HuH-7.5 (cell line): Measurements from ENCODE around the gene AMPD3.

Source experiments
- DNase-seq: peaks from one replicate; pipeline ENCODE4 v3.0.0; 2011; ENCODE audit warnings: low spot score

AMPD3 gene

DNA sequence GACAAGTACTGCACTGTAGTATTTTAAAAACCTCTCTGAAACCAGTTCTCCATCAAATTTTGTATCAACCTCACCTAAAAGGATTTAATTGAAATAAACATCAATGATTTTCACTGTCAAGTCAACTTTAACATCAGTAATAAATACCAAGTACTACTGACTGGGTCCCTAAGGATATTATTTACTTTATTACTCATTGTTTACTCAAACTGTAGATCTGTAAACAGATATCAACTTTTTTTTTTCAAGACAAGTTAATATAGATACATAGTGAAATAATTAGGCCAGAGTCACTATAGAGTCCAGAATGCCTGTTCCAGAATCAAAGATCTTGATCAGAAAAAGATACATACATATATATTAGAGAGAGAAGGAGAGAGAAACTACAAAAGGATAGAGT lies 84.3 kb downstream of the AMPD3 start:
- DNase-seq = no peak

DNA sequence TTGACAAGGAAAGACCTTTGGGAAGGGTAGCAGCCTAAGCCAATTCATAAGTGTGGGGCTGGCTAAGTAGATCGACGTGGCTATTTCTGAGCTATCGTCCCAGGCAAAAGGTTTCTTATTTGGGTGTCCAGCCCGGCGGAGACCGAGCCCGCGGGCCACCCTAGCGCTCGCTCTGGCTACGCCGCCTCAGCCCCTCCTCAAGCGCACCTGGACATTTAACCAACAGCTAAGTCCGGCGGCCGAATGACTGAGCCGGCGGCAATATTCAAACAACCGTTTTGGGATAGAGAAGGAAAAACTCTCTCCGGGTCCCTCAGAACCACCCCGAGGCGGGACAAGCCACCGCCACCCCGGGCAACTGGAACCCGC lies 85.5 kb downstream of the AMPD3 start:
- peak; percentile 13 for DNase-seq

- peak; percentile 82 for DNase-seq
These were observed 86.0 kb downstream of the AMPD3 start, which contains the start of gene RNF141 for GRCh38 chr11:10540915-10541560. RNF141 (minus strand) TSS chr11:10541187; CDS start chr11:10534158, 7,029 bp downstream.

DNA sequence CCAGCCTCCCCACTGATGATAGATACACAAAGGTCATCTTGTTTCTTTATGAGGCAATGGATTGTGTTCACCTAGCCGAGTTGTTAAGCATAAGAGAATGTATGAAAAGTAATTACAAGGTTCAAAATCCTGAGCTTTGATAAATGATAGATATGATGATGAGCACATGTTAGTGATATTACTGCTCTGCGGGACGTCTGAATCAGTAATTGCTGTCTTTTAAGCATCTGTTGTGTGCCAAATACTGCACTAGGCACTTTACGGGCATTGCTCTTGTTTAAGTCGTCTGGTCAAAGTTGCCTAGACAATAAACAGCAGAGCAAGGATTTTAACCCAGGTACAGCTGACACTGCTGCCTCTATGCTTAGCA lies 86.5 kb downstream of the AMPD3 start:
- no peak for DNase-seq

DNA sequence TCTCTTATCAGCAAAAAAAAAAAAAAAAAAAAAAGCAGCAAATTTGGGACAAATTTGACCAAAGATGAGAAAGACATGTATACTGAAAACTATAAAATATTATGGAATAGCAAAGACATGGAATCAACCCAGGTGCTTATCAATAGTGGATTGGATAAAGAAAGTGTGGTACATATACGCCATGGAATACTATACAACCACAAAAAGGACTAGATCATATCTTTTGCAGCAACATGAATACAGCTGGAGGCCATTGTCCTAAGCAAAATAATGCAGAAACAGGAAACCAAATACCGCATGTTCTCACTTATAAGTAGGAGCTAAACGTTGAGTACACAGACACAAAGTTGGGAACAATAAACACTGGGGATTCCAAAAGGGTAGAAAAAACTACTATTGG lies 87.7 kb downstream of the AMPD3 start:
- DNase-seq = no peak

DNA sequence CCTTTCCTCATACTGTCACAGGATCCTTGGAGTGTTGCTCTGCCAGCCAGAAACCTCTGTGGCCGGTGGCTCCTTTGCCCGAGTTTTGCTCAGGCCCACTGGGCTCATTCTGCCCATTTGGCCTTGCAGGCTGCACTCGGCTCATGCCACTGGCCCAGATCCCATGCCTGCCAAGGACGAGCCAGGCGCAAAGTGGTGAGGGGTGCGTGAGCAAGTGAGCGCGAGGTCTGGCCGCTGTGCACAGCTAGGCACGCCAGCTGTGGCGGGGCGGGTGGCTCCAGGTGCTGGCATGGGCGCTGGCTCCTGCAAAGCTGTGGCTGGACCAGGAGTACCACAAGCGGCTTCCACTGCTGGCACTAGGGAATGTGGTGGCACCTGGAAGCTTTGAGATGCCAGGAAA lies 88.7 kb downstream of the AMPD3 start:
- DNase-seq = no peak

DNA sequence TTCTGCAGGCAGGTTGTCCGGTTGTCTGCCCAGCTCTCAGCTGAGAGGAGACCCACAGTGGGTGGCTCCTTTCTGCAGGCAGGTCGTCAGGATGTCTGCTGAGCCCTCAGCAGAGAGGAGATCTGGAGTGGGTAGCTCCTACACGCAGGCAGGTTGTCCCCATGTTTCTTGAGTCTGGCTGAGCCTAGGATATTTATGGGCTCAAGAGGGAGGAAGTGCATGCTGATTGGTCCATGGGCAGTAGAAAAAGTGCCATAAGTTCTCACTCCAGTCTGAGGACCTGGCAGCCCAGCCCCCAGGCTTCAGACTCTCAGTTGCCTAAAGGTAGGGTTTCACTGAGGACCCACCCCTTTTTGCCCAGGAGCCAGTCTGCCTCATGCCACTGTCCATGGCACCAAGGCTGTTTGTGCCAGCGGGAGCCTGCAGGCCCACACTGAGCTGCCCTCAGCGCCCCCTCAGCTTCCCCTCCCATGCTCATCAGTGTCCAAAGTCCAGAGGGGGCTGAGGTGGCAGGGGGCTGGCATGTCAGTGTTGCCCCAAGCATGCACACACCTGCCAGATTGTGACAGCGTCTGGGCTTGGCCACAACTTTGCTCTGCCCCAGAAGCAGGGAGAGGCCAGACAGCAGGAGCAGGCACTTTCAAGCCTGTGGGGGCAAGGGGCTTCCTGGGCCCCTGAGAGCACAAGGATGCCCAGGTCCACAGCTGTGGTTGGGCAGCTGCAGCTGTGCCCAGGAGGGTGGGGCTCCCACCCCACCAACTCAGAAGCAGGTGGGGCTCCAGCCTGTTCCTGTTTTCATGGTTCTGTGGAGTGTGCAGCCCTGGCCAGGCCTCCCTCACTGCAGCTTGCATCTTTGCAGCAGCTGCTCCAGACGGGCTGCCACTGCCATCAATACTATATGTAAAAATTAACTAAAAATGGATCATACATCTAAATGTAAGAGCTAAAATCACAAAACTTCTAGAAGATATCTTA lies 89.7 kb downstream of the AMPD3 start:
- no peak for DNase-seq

DNA sequence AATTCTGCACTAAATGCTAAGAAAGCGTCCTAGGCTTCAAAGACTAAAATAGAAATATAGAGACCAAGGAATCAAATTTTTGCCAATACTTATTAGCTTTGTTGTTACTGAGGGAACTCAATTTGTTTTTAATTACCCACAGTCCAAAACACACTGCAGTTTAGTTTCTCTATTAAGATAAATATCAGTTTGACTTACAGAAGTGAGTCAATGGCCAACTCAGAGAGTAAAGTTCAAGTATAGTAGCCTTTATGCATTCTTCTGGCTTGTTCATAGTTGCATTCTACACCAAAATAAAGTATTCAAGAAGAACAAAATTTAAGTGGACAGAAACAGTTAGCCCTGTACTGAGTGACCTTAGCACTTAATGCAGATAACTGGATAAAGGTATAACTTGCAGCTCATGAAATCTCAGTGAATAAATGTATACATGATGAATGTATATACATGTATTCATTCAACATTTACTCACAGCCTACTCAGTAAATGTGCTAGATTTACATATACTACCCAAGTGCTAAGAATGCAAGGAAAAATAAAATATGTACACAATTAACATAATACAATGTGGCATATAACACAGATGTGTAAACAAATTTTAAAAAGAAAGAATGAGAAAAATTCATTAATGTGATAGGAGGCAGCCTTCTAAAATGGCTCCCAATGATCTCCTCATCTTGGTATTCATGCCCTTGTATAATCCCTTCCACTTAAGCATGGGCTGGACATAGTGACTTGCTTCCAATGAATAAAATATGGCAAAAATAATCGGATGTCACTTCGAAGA lies 95.6 kb downstream of the AMPD3 start:
- no peak for DNase-seq

DNA sequence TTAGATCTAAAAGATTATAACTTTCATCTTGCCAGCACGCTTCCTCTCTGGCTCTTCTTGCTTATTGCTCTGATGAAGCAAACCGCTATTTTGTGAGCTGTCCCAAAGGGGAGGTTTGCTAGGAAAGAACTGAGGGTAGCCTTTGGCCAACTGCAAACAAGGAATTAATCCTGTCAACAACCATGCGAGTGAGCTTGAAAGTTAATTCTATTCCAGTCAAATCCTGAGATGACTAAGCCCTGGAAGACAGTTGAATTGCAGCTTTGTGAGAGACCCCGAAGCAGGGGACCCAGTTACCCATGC lies 96.2 kb downstream of the AMPD3 start:
- no peak for DNase-seq

- DNase-seq = no peak
These were observed 96.8 kb downstream of the AMPD3 start for GRCh38 chr11:10551845-10552352.

- no peak for DNase-seq
These were observed 101.5 kb downstream of the AMPD3 start for GRCh38 chr11:10556590-10556989.
